ENCODE data around the gene FBN1. TPM values are rescaled to one million over a fixed set of nuclear protein-coding genes. Genes with fewer than 3 reads are reported as not detected.

The FBN1 gene
- polyA plus RNA-seq, 2 of the 4 experiments (the other 2 are of a cell fraction) = 6.3 to 9.4 TPM

DNA sequence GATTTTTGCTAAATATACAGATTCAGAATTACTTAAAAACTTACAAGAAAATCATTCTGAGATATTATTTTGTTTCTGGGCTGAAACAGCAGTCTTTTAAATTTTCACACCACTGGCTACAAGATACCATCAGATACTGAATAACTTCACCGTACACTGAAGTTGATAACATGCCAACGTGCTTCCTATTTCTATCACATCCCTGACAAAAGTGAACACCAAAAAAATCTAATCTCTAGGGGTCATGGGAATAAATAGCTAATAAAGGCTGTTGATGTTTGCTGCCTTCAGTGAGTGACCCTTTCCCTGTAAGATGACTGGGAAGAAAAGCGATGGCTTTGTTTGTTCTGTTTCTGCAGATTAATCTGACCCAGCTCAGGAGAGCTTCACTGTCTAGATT lies 193.8 kb downstream of the FBN1 start:
- POLR2A ChIA-PET = no interaction called here
- FAIRE-seq (no peak), DNase-seq (ENCODE audit: low read depth in 1 of 2, low spot score in 1 of 2) (no peak), ATAC-seq (no peak)
- no peak for TF ChIP-seq TP53 (CRISPR knock-in tag; IDR thresholded peaks at IDR 0.05)
- TF ChIP-seq, protein P1, sequence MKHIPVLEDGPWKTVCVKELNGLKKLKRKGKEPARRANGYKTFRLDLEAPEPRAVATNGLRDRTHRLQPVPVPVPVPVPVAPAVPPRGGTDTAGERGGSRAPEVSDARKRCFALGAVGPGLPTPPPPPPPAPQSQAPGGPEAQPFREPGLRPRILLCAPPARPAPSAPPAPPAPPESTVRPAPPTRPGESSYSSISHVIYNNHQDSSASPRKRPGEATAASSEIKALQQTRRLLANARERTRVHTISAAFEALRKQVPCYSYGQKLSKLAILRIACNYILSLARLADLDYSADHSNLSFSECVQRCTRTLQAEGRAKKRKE (CRISPR knock-in tag; IDR thresholded peaks at IDR 0.05; ENCODE audit: low read depth) = no peak
- TF ChIP-seq, protein P2, sequence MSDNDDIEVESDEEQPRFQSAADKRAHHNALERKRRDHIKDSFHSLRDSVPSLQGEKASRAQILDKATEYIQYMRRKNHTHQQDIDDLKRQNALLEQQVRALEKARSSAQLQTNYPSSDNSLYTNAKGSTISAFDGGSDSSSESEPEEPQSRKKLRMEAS (IDR thresholded peaks at IDR 0.05) = no peak
- no peak for TF ChIP-seq ZFP36 (IDR thresholded peaks at IDR 0.05; ENCODE audit: borderline replicate concordance, partially characterized antibody)
- no peak for TF ChIP-seq TFCP2L1 (CRISPR knock-in tag; IDR thresholded peaks at IDR 0.05)
- TF ChIP-seq POLR2AphosphoS2 (conservative IDR thresholded peaks at IDR 0.05; ENCODE audit: low read length) = no peak
- TF ChIP-seq, protein P3, sequence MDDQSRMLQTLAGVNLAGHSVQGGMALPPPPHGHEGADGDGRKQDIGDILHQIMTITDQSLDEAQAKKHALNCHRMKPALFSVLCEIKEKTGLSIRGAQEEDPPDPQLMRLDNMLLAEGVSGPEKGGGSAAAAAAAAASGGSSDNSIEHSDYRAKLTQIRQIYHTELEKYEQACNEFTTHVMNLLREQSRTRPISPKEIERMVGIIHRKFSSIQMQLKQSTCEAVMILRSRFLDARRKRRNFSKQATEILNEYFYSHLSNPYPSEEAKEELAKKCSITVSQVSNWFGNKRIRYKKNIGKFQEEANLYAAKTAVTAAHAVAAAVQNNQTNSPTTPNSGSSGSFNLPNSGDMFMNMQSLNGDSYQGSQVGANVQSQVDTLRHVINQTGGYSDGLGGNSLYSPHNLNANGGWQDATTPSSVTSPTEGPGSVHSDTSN (IDR thresholded peaks at IDR 0.05) = no peak
- TF ChIP-seq, protein P4, sequence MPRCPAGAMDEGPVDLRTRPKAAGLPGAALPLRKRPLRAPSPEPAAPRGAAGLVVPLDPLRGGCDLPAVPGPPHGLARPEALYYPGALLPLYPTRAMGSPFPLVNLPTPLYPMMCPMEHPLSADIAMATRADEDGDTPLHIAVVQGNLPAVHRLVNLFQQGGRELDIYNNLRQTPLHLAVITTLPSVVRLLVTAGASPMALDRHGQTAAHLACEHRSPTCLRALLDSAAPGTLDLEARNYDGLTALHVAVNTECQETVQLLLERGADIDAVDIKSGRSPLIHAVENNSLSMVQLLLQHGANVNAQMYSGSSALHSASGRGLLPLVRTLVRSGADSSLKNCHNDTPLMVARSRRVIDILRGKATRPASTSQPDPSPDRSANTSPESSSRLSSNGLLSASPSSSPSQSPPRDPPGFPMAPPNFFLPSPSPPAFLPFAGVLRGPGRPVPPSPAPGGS (IDR thresholded peaks at IDR 0.05) = no peak
- TF ChIP-seq, protein P5, sequence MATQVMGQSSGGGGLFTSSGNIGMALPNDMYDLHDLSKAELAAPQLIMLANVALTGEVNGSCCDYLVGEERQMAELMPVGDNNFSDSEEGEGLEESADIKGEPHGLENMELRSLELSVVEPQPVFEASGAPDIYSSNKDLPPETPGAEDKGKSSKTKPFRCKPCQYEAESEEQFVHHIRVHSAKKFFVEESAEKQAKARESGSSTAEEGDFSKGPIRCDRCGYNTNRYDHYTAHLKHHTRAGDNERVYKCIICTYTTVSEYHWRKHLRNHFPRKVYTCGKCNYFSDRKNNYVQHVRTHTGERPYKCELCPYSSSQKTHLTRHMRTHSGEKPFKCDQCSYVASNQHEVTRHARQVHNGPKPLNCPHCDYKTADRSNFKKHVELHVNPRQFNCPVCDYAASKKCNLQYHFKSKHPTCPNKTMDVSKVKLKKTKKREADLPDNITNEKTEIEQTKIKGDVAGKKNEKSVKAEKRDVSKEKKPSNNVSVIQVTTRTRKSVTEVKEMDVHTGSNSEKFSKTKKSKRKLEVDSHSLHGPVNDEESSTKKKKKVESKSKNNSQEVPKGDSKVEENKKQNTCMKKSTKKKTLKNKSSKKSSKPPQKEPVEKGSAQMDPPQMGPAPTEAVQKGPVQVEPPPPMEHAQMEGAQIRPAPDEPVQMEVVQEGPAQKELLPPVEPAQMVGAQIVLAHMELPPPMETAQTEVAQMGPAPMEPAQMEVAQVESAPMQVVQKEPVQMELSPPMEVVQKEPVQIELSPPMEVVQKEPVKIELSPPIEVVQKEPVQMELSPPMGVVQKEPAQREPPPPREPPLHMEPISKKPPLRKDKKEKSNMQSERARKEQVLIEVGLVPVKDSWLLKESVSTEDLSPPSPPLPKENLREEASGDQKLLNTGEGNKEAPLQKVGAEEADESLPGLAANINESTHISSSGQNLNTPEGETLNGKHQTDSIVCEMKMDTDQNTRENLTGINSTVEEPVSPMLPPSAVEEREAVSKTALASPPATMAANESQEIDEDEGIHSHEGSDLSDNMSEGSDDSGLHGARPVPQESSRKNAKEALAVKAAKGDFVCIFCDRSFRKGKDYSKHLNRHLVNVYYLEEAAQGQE (IDR thresholded peaks at IDR 0.05) = no peak
- no peak for TF ChIP-seq ZNF302 (CRISPR knock-in tag; IDR thresholded peaks at IDR 0.05)
- TF ChIP-seq RAD21 (conservative IDR thresholded peaks at IDR 0.05 in 1 of 2, IDR thresholded peaks at IDR 0.05 in 1 of 2) = no peak
- TF ChIP-seq CEBPB (IDR thresholded peaks at IDR 0.05) = no peak
- TF ChIP-seq BHLHE40 (IDR thresholded peaks at IDR 0.05; ENCODE audit: low read depth, low read length) = no peak
- TF ChIP-seq HEYL (CRISPR knock-in tag; IDR thresholded peaks at IDR 0.05) = no peak
- CTCF ChIA-PET = no interaction called here
- 0 out of 3 replicates have a peak, but pooled peaks cover 7% of the 10 kb centered on the region for H3K4me1 ChIP-seq
- no peak overlapping the region for H3K4me2 ChIP-seq
- no peak overlapping the region for H3K27ac ChIP-seq
- no peak overlapping the region for H3K4me3 ChIP-seq
- no peaks in the 10 kb centered on the region for H3K9me3 ChIP-seq
- 92% methylated on average over 3 of the region's 3 CpGs for WGBS (ENCODE audit: missing lambda C conversion rate)

DNA sequence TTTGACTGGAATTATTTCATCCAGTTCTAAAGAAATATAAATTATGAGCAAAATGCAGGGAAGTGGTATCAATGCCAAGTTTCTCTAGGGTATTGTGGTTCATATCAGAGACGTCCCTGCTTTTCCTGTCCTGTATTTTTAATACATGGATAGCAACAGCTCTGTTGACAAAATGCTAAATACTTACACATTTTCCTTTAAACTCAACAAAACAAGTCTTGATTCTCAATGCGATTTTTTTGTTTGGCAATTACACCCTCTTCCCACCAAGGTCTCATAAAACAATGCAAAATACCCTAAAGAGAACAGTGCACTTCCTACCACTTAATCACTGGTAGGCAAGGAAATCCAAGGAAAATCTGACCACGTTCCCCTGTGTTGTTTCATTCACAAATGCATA lies 194.3 kb downstream of the FBN1 start:
- WGBS (ENCODE audit: missing lambda C conversion rate) = 55% methylated on average over 3 of the region's 3 CpGs
- TF ChIP-seq FOXS1 (CRISPR knock-in tag; IDR thresholded peaks at IDR 0.05) (no peak), TP53 (CRISPR knock-in tag; IDR thresholded peaks at IDR 0.05) (no peak), ZC3H11A (IDR thresholded peaks at IDR 0.05) (no peak), PHF8 (IDR thresholded peaks at IDR 0.05; ENCODE audit: borderline replicate concordance, low read depth) (no peak), RCOR1 (IDR thresholded peaks at IDR 0.05; ENCODE audit: low read depth, low read length) (no peak), HDAC2 (IDR thresholded peaks at IDR 0.05) (no peak), RFX5 (IDR thresholded peaks at IDR 0.05) (no peak)
- TF ChIP-seq, protein P6, sequence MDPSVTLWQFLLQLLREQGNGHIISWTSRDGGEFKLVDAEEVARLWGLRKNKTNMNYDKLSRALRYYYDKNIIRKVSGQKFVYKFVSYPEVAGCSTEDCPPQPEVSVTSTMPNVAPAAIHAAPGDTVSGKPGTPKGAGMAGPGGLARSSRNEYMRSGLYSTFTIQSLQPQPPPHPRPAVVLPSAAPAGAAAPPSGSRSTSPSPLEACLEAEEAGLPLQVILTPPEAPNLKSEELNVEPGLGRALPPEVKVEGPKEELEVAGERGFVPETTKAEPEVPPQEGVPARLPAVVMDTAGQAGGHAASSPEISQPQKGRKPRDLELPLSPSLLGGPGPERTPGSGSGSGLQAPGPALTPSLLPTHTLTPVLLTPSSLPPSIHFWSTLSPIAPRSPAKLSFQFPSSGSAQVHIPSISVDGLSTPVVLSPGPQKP (IDR thresholded peaks at IDR 0.05; ENCODE audit: low read depth, low read length) = no peak
- TF ChIP-seq, protein P5 (IDR thresholded peaks at IDR 0.05) = no peak
- TF ChIP-seq, protein P2 (IDR thresholded peaks at IDR 0.05) = no peak
- Histone ChIP-seq H3K4me3 (no peak overlapping the region), H3K4me2 (no peak overlapping the region), H3K27ac (no peak overlapping the region), H3K9me3 (no peaks in the 10 kb centered on the region), H3K4me1 (0 out of 3 replicates have a peak, but pooled peaks cover 7% of the 10 kb centered on the region)
- FAIRE-seq (no peak), ATAC-seq (no peak), DNase-seq (ENCODE audit: low read depth in 1 of 2, low spot score in 1 of 2) (no peak)
- POLR2A ChIA-PET = no interaction called here
- CTCF ChIA-PET = interaction anchor here (1.1 kb wide), 1 partner anchor 192 kb away, joined by 3 read pairs; no protein-coding TSS in a partner anchor
